HG02763 (cell line): Measurements from ENCODE around the gene ACTR1A.
"Not testable (repeated sequence)": the region's sequence is repeated elsewhere in the genome, so short reads cannot be mapped to it uniquely, and the experiment has no call there.

Source experiments
- ATAC-seq: cut with Tn5 transposase; IDR thresholded peaks from one replicate; pipeline ENCODE4 v1.9.1; 2021; ENCODE audit warnings: mild to moderate bottlenecking, moderate library complexity; ENCODE audit not compliant: unreplicated experiment

The ACTR1A gene

GRCh38 chr10:102455893-102456471 lies 46.5 kb downstream of the ACTR1A start:
- ATAC-seq = no peak

GRCh38 chr10:102454662-102455487 lies 47.6 kb downstream of the ACTR1A start:
- ATAC-seq = not testable (repeated sequence)

- no peak for ATAC-seq
Measured at GRCh38 chr10:102453502-102453901, 49.0 kb downstream of the ACTR1A start.

GRCh38 chr10:102452672-102453340 lies 49.7 kb downstream of the ACTR1A start:
- no peak for ATAC-seq

GRCh38 chr10:102451105-102451969 lies 51.2 kb downstream of the ACTR1A start, which contains the start of gene C10orf95:
Gene C10orf95 (minus strand): TSS chr10:102451543. CDS start chr10:102451093, 450 bp downstream.
- no peak for ATAC-seq

GRCh38 chr10:102450374-102451104 lies 52.0 kb downstream of the ACTR1A start:
- peak; percentile 67 for ATAC-seq

- ATAC-seq = no peak
Measured at GRCh38 chr10:102450124-102450373, 52.5 kb downstream of the ACTR1A start.

- ATAC-seq = peak; percentile 39
Measured at GRCh38 chr10:102449321-102450123, 53.0 kb downstream of the ACTR1A start.

- ATAC-seq = no peak
Measured at GRCh38 chr10:102444851-102445250, 57.7 kb downstream of the ACTR1A start.

GRCh38 chr10:102438374-102438773 lies 64.1 kb downstream of the ACTR1A start:
- no peak for ATAC-seq

GRCh38 chr10:102437515-102437914 lies 65.0 kb downstream of the ACTR1A start:
- no peak for ATAC-seq

GRCh38 chr10:102436312-102436711 lies 66.2 kb downstream of the ACTR1A start:
- ATAC-seq = no peak

GRCh38 chr10:102435529-102436233 lies 66.8 kb downstream of the ACTR1A start:
- ATAC-seq = no peak

- no peak for ATAC-seq
Measured at GRCh38 chr10:102435133-102435497, 67.4 kb downstream of the ACTR1A start.

- ATAC-seq = no peak
Measured at GRCh38 chr10:102434394-102435132, 67.9 kb downstream of the ACTR1A start.

GRCh38 chr10:102433619-102434046 lies 68.9 kb downstream of the ACTR1A start:
- no peak for ATAC-seq

GRCh38 chr10:102432162-102432950 lies 70.2 kb downstream of the ACTR1A start, which contains the start of gene CUEDC2:
Gene CUEDC2 (minus strand): TSS chr10:102432574. CDS start chr10:102425188, 7,386 bp downstream.
- peak; percentile 79 for ATAC-seq
